Esophagus muscularis mucosa (tissue), 3 donors: Measurements from ENCODE around the gene NFASC.

Experiments
- CTCF ChIP-seq, 3 experiments: fragments of 200-600 bp in 2 of 3; fragments of 450-650 bp in 1 of 3; sonication (generic) in 2 of 3; IDR thresholded peaks; one replicate each; pipeline ENCODE4 v1.5.1; 2017 to 2019; ENCODE audit warnings: antibody characterized with exemption in 3 of 3, mild to moderate bottlenecking in 2 of 3, moderate library complexity in 1 of 3
- EP300 ChIP-seq: sonication (generic); formaldehyde crosslinking; IDR thresholded peaks from one replicate; pipeline ENCODE4 v1.6.1; 2017; ENCODE audit warnings: antibody characterized with exemption

DNA sequence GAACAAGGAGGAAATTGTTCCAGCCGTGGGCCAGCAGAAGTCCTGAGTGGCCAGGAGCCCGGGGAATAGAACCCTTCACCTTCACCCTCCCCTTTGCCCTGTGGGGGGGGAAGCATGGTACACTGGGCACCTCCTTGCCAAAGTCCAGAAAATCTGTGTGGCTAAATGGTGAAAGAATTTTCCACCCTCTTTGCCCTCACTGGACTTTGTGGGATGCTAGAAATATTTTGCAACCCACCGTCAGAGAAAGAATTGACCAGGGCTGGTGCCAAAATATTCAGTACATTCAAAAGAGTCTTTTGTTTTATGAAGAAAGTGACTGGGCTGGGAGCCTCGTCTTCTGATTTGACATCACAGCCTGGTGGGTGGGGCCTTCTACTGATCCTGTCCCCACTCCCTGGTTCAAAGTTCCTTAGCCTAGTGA is 14.6 kb downstream of the NFASC start:
- TF ChIP-seq CTCF (IDR thresholded peaks at IDR 0.05) (no peak), EP300 (no peak)
